NCI-H446 (cell line): ENCODE results near the gene ERC1.

Experiments used
- DNase-seq, 2 experiments: peaks; one replicate each; lab custom pipeline; 2025; lab: John Stamatoyannopoulos, UW

Gene ERC1

GRCh38 chr12:990661-991349 lies at the start of gene ERC1:
TSS of gene ERC1 (plus strand) at chr12:991223. CDS start at chr12:1027904, 36,681 bp downstream.
- peak; percentile 91 for DNase-seq

GRCh38 chr12:943051-943450 lies 48.0 kb upstream of the ERC1 start:
- DNase-seq: no peak

GRCh38 chr12:944211-944610 lies 46.8 kb upstream of the ERC1 start:
- DNase-seq: no peak

- DNase-seq: no peak
Observed at GRCh38 chr12:946212-946611, 44.8 kb upstream of the ERC1 start.

- no peak for DNase-seq
Observed at GRCh38 chr12:946631-947030, 44.4 kb upstream of the ERC1 start.

- no peak for DNase-seq
Observed at GRCh38 chr12:948238-948637, 42.8 kb upstream of the ERC1 start.

- DNase-seq: peak; percentile 97 to 99
Observed at GRCh38 chr12:949453-950191, 41.4 kb upstream of the ERC1 start, which contains the start of gene RAD52. TSS of gene RAD52 (minus strand) at chr12:949694. CDS start at chr12:933058, 16,636 bp downstream.

- no peak for DNase-seq
Observed at GRCh38 chr12:951176-951575, 39.8 kb upstream of the ERC1 start.

GRCh38 chr12:953776-954175 lies 37.2 kb upstream of the ERC1 start:
- peak; percentile 73 for DNase-seq

GRCh38 chr12:954741-955140 lies 36.3 kb upstream of the ERC1 start:
- no peak for DNase-seq

GRCh38 chr12:955939-956338 lies 35.1 kb upstream of the ERC1 start:
- no peak for DNase-seq

- DNase-seq: no peak
Observed at GRCh38 chr12:958588-959123, 32.4 kb upstream of the ERC1 start.

GRCh38 chr12:966724-967123 lies 24.3 kb upstream of the ERC1 start:
- DNase-seq: no peak

GRCh38 chr12:967641-968040 lies 23.4 kb upstream of the ERC1 start:
- no peak for DNase-seq

GRCh38 chr12:968545-968944 lies 22.5 kb upstream of the ERC1 start:
- DNase-seq: no peak

GRCh38 chr12:969821-970220 lies 21.2 kb upstream of the ERC1 start:
- DNase-seq: no peak

GRCh38 chr12:971991-972390 lies 19.0 kb upstream of the ERC1 start:
- no peak for DNase-seq

- DNase-seq: no peak
Observed at GRCh38 chr12:974271-974862, 16.7 kb upstream of the ERC1 start.

- no peak for DNase-seq
Observed at GRCh38 chr12:976644-977043, 14.4 kb upstream of the ERC1 start.

GRCh38 chr12:977156-977555 lies 13.9 kb upstream of the ERC1 start:
- DNase-seq: no peak

- DNase-seq: no peak
Observed at GRCh38 chr12:979349-979748, 11.7 kb upstream of the ERC1 start.

GRCh38 chr12:981176-981828 lies 9.7 kb upstream of the ERC1 start:
- no peak for DNase-seq
